SK-N-SH treated with all-trans-retinoic acid at 6 μM for 48 hours (cell line): Measurements from ENCODE around the gene IL2RG.

ENCODE experiments used
- ATAC-seq: fragments of 200-7000 bp; cut with Tn5 transposase; 3 replicates; pipeline ENCODE4 v1.9.1; 2020; ENCODE audit warnings: mild to moderate bottlenecking, moderate library complexity
- ARNTL ChIP-seq: fragments of 450-650 bp; formaldehyde crosslinking; IDR thresholded peaks from 2 replicates; pipeline ENCODE4 v1.5.0; 2020; ENCODE audit warnings: low read depth, mild to moderate bottlenecking, moderate library complexity, borderline replicate concordance
- BACH2 ChIP-seq: fragments of 250-450 bp; sonication (Bioruptor Pico); IDR thresholded peaks from 2 replicates; pipeline ENCODE4 v1.9.0; 2021; ENCODE audit warnings: mild to moderate bottlenecking, borderline replicate concordance
- CREB5 ChIP-seq: fragments of 250-450 bp; sonication (Bioruptor Pico); IDR thresholded peaks from 2 replicates; pipeline ENCODE4 v1.5.1; 2020; ENCODE audit warnings: low read depth, mild to moderate bottlenecking, moderate library complexity
- CSDC2 ChIP-seq: fragments of 250-450 bp; sonication (Bioruptor Pico); IDR thresholded peaks from 2 replicates; pipeline ENCODE4 v1.5.0; 2020; ENCODE audit warnings: mild to moderate bottlenecking, moderate library complexity
- ESRRG ChIP-seq: fragments of 250-450 bp; sonication (Bioruptor Pico); IDR thresholded peaks from 2 replicates; pipeline ENCODE4 v1.6.1; 2021; ENCODE audit warnings: mild to moderate bottlenecking
- GLIS3 ChIP-seq: fragments of 250-450 bp; sonication (Bioruptor Pico); IDR thresholded peaks from 2 replicates; pipeline ENCODE4 v1.5.0; 2020; ENCODE audit warnings: mild to moderate bottlenecking, moderate library complexity
- ISL1 ChIP-seq: fragments of 250-450 bp; sonication (Bioruptor Pico); IDR thresholded peaks from 2 replicates; pipeline ENCODE4 v2.1.2; 2022; ENCODE audit warnings: mild to moderate bottlenecking, moderate library complexity
- OSR1 ChIP-seq: fragments of 250-450 bp; sonication (Bioruptor Pico); IDR thresholded peaks from 2 replicates; pipeline ENCODE4 v1.8.0; 2022; ENCODE audit warnings: moderate library complexity, mild to moderate bottlenecking, inconsistent platforms
- PATZ1 ChIP-seq: fragments of 250-450 bp; sonication (Bioruptor Pico); IDR thresholded peaks from 2 replicates; pipeline ENCODE4 v1.8.0; 2020; ENCODE audit warnings: mild to moderate bottlenecking, moderate library complexity, borderline replicate concordance
- POU6F1 ChIP-seq: fragments of 250-450 bp; sonication (Bioruptor Pico); IDR thresholded peaks from 2 replicates; pipeline ENCODE4 v1.8.0; 2021; ENCODE audit warnings: low read depth, mild to moderate bottlenecking, moderate library complexity, borderline replicate concordance
- SNAI2 ChIP-seq: fragments of 250-450 bp; sonication (Bioruptor Pico); IDR thresholded peaks from 2 replicates; pipeline ENCODE4 v1.5.0; 2020; ENCODE audit warnings: mild to moderate bottlenecking, moderate library complexity
- TCF4 ChIP-seq: fragments of 250-450 bp; sonication (Bioruptor Pico); IDR thresholded peaks from 2 replicates; pipeline ENCODE4 v1.8.0; 2021; ENCODE audit warnings: mild to moderate bottlenecking, moderate library complexity, borderline replicate concordance
- TOX ChIP-seq: fragments of 250-450 bp; sonication (Bioruptor Pico); IDR thresholded peaks from 2 replicates; pipeline ENCODE4 v1.8.0; 2021; ENCODE audit warnings: mild to moderate bottlenecking, moderate library complexity, borderline replicate concordance
- ZC3H10 ChIP-seq: fragments of 250-450 bp; sonication (Bioruptor Pico); IDR thresholded peaks from 2 replicates; pipeline ENCODE4 v1.5.1; 2021; ENCODE audit warnings: mild to moderate bottlenecking, moderate library complexity
- ZFP3 ChIP-seq: fragments of 250-450 bp; sonication (Bioruptor Pico); IDR thresholded peaks from 2 replicates; pipeline ENCODE4 v1.5.0; 2020; ENCODE audit warnings: mild to moderate bottlenecking, moderate library complexity
- ZFP30 ChIP-seq: fragments of 450-650 bp; formaldehyde crosslinking; IDR thresholded peaks from 2 replicates; pipeline ENCODE4 v1.5.0; 2022; ENCODE audit warnings: mild to moderate bottlenecking, moderate library complexity
- ZNF70 ChIP-seq: fragments of 450-650 bp; formaldehyde crosslinking; IDR thresholded peaks from 2 replicates; pipeline ENCODE4 v1.5.0; 2020; ENCODE audit warnings: mild to moderate bottlenecking, moderate library complexity
- ZNF8 ChIP-seq: fragments of 450-650 bp; formaldehyde crosslinking; IDR thresholded peaks from 2 replicates; pipeline ENCODE4 v1.5.0; 2020; ENCODE audit warnings: mild to moderate bottlenecking, moderate library complexity
- TF ChIP-seq, protein P1 (sequence below): fragments of 250-450 bp; sonication (Bioruptor Pico); IDR thresholded peaks from 2 replicates; pipeline ENCODE4 v1.5.0; 2020; ENCODE audit warnings: mild to moderate bottlenecking, moderate library complexity

Gene IL2RG

DNA sequence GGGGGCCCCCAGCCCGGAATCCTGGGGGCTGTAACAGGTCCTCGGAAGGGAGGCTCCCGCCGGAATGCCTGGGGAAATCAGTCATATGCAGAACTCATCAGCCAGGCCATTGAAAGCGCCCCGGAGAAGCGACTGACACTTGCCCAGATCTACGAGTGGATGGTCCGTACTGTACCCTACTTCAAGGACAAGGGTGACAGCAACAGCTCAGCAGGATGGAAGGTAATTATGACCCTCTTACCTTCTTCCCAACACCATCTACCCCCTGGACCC, 14.7 kb downstream of the IL2RG start:
- TF ChIP-seq PATZ1 (CRISPR knock-in tag) (no peak), ZC3H10 (CRISPR knock-in tag) (no peak), SNAI2 (CRISPR knock-in tag) (no peak), ZFP3 (CRISPR knock-in tag) (no peak), ARNTL (CRISPR knock-in tag) (no peak), POU6F1 (CRISPR knock-in tag) (no peak), CREB5 (CRISPR knock-in tag) (no peak), CSDC2 (CRISPR knock-in tag) (no peak), GLIS3 (CRISPR knock-in tag) (no peak)
- TF ChIP-seq, protein P1, sequence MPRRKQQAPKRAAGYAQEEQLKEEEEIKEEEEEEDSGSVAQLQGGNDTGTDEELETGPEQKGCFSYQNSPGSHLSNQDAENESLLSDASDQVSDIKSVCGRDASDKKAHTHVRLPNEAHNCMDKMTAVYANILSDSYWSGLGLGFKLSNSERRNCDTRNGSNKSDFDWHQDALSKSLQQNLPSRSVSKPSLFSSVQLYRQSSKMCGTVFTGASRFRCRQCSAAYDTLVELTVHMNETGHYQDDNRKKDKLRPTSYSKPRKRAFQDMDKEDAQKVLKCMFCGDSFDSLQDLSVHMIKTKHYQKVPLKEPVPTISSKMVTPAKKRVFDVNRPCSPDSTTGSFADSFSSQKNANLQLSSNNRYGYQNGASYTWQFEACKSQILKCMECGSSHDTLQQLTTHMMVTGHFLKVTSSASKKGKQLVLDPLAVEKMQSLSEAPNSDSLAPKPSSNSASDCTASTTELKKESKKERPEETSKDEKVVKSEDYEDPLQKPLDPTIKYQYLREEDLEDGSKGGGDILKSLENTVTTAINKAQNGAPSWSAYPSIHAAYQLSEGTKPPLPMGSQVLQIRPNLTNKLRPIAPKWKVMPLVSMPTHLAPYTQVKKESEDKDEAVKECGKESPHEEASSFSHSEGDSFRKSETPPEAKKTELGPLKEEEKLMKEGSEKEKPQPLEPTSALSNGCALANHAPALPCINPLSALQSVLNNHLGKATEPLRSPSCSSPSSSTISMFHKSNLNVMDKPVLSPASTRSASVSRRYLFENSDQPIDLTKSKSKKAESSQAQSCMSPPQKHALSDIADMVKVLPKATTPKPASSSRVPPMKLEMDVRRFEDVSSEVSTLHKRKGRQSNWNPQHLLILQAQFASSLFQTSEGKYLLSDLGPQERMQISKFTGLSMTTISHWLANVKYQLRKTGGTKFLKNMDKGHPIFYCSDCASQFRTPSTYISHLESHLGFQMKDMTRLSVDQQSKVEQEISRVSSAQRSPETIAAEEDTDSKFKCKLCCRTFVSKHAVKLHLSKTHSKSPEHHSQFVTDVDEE (CRISPR knock-in tag), result no peak
- ATAC-seq, result peak; percentile 2; the same call in 1 of the 3 replicates

GRCh38 chrX:71095981-71096759, 15.2 kb downstream of the IL2RG start:
- TF ChIP-seq OSR1 (CRISPR knock-in tag) (no peak), ISL1 (CRISPR knock-in tag) (no peak), TCF4 (CRISPR knock-in tag) (no peak), GLIS3 (CRISPR knock-in tag) (no peak), CREB5 (CRISPR knock-in tag) (no peak), BACH2 (CRISPR knock-in tag) (no peak), ZNF70 (CRISPR knock-in tag) (no peak), ZFP30 (CRISPR knock-in tag) (no peak), ZNF8 (no peak), POU6F1 (CRISPR knock-in tag) (no peak), ARNTL (CRISPR knock-in tag) (no peak), ZC3H10 (CRISPR knock-in tag) (no peak), TOX (CRISPR knock-in tag) (no peak), ESRRG (CRISPR knock-in tag) (no peak), PATZ1 (CRISPR knock-in tag) (no peak)
- TF ChIP-seq, protein P1 (CRISPR knock-in tag), result no peak
- peak; percentile 53 for ATAC-seq
